Stimulated activated CD4-positive, alpha-beta T cell treated with anti-CD3 and anti-CD28 coated beads, Interleukin-1b, Interleukin-23, amount 100 ng/mL, for 1 hour (primary cell): Measurements from ENCODE around the gene MYL6B.
"Not testable (repeated sequence)": the region's sequence is repeated elsewhere in the genome, so short reads cannot be mapped to it uniquely, and the experiment has no call there.

Experiments used
- DNase-seq, 2 donors: peaks; one replicate each; pipeline ENCODE4 v3.0.0-alpha.2; 2020; ENCODE audit warnings: low read depth in 2 of 2

MYL6B gene

DNA sequence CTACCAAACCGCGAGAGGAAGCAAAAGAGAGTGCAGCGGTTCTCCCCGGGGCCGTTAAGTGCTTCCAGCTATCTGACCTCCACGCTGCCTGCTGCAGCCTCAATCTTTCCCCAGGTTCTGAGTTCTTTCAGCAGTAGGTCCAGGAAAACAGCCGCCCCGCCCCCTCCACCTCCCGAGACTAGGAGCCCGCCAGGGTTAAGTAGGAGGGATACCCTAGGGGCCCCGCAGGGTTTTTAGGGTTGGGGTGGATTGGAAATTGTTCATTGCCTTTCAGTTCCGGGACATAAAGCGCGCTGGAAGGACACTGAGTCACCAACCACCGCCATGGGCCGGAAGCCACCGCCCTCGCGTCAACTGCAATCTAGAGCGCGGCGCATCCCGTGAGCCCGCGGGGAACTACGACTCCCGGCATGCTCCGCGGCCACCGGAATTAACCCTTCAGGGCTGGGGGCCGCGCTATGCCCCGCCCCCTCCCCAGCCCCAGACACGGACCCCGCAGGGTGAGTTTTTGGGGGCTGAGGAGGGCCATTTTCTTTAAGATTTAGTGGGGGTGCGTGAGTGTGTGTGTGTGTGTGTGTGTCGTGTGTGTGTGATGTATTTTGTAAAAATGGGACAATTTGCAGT is at the start of gene MYL6B:
MYL6B (plus strand) TSS at position 456 of the 624 bp plus-strand sequence. CDS start 1,332 bp downstream, outside the sequence.
- DNase-seq: peak; percentile 81 to 83

DNA sequence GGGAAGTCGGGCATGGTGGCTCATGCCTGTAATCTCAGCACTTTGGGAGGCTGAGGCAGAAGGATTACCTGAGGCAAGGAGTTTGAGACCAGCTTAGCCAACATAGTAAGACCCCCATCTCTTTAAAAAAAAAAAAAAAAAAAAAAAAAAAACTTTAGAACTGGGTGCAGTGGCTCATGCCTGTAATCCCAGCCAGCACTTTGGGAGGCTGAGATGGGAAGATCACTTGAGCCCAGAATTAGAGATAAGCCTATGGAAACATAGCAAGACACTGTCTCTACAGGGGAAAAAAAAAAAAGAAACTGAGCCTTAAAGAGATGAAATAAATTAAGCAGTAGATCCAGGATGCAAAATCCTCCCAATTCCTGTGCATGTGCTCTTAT is 49.7 kb upstream of the MYL6B start:
- DNase-seq: no peak

DNA sequence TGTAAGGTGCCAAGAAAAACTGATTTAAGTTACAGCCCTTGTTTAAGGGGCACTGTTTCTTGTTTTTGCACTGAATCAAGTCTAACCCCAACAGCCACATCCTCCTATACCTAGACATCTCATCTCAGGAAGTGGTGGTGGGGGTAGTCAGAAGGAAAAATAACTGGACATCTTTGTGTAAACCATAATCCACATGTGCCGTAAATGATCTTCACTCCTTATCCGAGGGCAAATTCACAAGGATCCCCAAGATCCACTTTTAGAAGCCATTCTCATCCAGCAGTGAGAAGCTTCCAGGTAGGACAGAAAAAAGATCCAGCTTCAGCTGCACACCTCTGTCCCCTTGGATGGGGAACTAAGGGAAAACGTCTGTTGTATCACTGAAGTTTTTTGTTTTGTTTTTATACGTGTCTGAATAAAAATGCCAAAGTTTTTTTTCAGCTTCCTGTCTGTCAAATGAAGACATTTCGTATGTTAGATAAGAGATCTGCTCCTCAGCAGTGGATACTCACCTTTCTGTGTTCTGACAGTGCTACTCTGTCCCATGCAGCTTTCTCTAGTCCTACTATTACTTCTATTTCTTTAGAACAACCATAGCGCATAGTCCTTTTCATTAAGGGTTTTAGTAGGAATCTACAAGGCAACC is 49.2 kb upstream of the MYL6B start:
- DNase-seq: no peak

DNA sequence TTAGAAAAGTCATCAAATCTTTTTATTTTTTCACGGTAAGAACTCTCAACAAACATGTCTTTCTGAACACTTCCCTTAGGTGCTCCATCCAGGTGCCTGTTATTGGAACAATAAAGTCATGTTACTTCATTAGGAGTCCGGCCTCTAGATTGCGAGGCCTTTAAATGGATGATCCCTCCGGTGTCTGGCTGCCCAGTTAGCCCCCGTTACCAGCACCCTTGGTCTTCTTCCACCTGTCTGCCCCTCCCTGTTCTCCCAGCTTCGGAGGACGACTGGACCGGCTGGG is 48.6 kb upstream of the MYL6B start:
- DNase-seq: no peak

DNA sequence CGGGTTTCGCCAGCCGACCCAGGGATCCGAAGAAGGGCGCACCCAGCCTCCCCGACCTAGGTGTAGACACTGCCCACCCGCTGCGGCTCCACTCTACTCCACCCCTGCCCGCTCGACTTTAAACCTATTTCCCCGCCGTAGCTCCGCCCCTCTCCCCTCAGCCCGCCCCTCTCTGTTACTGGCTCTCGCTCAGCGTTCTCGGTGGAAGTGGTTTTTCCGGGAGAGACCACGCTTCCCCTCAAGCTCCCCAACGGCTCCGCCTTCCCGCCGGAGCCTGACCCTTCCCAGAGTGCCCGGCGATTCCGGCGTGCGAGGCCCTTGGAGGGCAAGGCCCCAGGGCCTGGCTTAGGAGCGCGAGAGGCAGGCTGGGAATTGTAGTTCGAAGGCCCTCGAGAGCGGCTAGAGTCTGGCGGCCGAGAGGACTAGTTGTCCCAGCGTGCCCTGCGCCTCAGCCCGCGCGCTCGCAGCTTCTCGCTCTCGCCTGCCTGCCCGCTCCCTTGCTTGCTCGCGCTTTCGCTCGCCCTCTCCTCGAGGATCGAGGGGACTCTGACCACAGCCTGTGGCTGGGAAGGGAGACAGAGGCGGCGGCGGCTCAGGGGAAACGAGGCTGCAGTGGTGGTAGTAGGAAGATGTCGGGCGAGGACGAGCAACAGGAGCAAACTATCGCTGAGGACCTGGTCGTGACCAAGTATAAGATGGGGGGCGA is 48.1 kb upstream of the MYL6B start, which contains the start of gene PA2G4:
PA2G4 (plus strand) TSS at position 451 of the 706 bp plus-strand sequence; CDS start at position 630, 179 bp downstream.
- DNase-seq: peak; percentile 90 to 95

DNA sequence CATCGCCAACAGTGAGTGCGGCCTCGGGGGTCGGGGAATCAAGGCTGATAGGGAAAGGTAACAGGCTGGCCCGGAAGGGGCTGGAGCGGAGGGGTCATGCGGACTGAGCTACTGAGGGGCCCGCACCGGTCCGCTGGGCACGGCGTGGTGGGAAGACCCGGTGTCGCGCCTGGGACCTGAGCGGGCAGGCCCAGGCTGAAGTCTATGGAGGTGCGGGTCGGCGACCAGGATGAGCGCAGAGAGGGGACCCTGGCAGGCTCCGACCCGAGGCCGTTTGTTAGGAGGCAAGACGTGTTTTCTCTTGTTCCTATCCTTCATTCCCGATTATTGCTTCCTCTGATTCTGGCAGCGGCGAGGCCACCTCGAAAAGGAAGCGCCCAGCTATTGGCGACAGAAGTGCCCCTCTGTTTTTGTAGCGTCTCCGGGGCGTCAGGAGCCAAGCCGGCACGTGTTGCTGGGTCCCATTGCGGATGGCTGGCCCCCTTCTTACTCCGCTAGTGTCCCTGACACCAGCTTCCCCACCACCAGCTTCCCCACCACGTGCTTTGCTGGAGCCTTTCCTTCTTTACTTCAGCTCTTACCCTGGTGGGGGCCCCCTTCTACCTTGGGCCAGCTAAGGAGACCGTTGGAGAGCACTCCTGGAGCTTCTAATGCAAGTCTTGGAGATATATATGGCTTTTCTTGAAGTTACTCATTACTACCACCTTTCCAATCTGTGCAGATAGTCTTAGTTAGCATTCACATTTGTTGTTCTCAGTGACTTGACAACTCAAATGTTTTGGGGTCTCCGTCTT is 47.4 kb upstream of the MYL6B start:
- no peak for DNase-seq

DNA sequence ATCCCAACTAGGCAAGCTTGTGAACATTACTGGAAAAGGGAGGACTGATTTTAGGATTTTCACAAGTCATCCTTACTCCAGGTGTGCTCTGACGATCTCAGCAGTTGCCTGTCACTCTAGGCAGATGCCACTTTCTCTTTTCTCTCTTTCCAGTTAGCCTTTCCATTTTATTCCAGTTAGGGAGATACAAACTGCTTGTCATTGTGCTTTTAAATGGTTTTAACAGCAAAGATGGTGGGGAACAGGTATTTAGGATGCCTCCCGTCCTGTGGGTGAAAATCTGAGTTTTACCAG is 46.8 kb upstream of the MYL6B start:
- DNase-seq: no peak

DNA sequence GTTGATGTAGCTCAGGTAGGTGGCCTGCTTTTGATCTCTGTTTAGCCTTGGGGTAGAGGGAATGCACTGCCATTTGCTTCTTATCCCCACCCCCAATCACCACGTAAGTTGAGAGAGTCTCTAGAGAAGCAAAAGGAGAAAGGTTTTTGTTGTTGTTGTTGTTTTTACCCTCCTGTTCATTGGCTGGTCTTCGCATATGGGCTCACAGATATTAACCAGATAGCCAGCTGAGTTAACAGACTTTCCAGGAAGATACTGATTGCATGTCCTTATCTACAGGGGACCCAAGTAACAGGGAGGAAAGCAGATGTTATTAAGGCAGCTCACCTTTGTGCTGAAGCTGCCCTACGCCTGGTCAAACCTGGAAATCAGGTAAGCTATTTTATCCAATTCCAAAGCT is 45.1 kb upstream of the MYL6B start:
- no peak for DNase-seq

DNA sequence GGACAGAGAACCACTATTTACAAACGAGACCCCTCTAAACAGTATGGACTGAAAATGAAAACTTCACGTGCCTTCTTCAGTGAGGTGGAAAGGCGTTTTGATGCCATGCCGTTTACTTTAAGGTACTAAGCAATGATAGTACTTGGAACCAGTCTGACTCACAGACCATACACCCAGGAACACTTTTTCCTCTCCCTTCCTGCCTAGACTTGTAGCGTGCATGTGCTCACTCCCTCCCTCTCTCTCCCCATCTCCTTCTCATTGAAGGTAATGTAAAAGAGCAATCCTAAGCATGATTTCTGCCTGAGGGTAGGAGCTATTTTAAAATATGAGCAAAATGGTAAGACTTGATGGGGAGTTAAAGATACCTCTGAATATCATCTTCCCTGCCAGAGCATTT is 41.8 kb upstream of the MYL6B start:
- DNase-seq: no peak

DNA sequence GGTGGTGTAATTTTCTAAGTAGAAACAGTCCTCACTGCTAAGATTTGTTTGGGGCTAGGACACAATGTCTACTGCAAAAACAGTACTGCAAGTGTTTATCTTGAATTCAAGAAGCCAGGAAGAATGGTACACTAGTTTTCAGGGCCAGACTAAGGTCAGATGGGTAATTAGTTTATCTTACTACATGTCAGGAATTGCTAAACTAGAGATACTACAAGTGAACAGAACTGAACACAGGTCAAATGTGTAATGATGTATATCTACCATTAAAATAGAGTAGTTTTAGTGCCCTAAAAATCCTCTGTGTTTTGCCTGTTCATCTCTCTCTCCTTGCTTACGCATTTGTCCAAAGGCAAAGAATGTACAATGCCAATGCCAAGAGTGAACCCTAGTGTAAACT is 38.3 kb upstream of the MYL6B start:
- no peak for DNase-seq

DNA sequence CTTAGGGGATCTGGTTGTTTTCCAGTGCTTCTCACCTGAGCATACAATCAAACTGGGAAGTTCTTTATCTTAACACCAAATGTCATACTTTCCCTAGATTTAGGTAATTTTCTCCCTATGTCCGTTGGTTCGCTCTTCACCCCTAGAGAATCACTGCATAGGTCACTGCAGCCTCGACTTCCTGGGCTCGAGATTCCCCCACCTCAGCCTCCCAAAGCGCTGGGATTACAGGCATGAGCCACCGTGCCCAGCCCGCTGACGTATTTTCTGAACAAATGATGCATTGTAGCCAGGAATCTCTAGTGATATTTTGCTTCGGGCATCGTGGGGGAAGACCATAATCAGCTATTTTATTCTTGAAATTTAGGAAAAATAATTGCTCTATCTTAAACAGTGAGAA is 37.1 kb upstream of the MYL6B start:
- no peak for DNase-seq

DNA sequence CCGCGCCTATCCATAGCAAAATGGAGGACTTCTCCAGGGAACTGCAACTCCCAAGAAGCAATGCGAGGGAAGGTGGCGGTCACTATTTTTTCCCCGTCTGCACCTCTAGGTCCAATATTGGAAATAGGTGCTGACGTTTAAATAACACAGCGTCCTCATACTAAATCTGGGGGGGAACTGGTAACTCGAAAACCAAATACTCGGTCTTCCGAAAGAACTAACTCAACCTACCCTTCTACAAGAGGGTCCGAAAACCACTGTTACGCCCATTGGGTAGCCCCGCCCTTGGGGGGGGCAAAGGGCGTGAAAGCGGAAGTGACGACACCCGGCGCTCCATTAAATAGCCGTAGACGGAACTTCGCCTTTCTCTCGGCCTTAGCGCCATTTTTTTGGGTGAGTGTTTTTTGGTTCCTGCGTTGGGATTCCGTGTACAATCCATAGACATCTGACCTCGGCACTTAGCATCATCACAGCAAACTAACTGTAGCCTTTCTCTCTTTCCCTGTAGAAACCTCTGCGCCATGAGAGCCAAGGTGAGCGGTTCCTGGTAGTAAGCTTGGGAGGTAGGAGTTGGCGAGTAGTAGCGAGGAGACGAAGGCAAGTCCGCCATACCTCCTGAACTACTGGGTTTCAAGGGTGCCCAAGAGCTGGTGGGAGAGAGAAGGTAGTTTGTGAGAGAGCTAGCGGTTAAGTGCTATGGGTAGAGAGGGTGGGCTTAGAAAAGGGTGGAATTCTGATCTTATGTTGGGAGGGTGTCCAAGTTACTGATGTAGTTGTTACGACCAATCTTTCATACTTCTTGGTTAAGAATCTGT is 35.9 kb upstream of the MYL6B start, which contains the start of gene RPL41:
RPL41 (plus strand) TSS at position 367 of the 815 bp plus-strand sequence.
- DNase-seq: peak; percentile 85 to 96

DNA sequence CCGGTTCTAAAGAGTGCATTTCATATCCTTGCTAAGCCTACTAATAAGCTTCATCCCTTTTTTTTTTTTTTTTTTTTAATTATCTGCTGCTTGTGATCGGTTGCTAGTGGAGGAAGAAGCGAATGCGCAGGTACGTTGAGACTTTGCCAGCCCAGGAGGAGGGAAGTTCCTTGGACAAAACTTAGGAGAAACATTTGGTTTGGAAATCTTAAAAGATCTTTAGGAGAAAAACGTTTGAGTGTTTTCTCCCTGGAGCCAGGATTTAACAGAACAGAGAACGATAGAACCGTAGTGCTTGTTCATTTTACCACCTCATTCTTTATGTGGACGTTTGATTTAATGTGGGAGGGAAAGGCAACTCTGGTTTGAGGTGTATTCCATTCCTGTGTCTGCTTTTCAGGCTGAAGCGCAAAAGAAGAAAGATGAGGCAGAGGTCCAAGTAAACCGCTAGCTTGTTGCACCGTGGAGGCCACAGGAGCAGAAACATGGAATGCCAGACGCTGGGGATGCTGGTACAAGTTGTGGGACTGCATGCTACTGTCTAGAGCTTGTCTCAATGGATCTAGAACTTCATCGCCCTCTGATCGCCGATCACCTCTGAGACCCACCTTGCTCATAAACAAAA is 35.2 kb upstream of the MYL6B start:
- DNase-seq: not testable (repeated sequence)

DNA sequence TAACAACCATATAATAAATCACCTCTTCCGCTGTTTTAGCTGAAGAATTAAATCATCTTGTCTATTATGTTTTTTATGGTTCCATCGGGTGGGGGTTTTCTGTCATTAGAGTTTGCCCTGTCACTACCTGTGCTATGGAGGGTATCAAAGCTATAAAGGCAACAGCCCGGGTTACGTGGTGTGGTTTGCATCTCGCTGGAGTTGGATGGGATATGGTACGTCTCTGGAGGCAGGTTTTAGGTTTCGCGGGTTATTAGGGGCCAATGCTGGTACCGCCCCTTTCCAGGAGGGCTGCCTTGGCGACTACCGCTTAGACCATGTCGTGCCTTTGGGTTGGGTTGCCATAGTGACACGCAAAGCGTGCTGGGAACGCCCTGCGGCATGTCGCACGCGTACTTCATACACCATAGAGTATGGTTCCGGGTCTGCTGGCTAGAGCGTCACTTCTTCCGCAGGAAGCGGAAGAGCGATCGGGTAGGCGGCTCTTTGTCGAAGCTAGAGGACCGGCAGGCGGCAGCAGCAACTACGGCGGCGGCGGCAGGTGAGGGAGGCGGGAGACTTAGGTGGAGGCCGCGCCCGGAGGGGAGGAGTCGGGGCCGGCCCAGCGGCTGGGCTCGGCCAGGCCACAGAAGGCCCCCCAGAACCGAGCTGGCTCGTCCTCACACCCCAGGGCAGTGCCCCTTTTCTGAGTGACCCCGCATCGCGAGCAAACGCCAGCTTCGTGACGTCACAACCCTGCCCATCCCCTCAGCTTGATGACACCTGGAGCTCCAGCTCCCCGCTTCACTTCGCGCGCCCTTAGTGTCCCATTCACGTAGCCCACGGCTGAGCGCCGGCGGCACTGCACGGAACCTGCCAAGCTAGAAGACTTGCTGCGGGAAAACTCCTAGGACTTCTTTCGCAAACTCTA is 34.4 kb upstream of the MYL6B start, which contains the start of gene ZC3H10:
ZC3H10 (plus strand) TSS at position 489 of the 910 bp plus-strand sequence. CDS start 2,297 bp downstream, outside the sequence.
- DNase-seq: peak; percentile 90 to 92

DNA sequence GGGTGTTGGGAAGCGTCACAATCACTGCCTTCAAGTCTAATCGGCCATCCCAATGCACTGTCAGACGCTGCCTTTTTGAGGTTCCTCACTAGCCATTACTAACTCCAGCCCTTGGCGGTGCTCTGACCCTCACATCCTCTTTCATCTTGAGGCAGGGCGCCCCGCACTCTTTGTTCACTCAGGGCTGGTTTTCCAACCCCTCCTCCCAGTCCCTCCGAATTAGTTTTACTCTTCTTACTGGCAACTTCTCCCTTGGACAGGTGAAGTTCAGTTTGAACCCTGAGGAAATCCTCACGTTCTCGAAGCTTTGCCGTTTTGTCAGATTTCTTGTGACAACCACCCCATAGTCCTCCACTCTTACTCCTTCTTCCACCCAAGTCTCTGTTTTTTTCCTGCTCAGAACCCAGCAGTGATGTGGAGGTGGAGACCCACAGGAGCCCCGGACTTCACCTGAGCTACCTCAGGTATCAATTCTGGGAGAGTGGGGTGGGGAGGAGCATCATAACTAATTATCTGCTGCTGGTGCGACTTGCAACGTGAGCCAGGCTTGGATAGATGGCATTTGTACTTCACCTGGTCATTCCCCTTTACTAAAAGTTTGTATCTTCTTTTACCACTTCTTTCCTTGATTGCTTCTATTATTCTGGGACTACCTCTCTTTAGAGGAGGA is 33.6 kb upstream of the MYL6B start:
- DNase-seq: no peak

DNA sequence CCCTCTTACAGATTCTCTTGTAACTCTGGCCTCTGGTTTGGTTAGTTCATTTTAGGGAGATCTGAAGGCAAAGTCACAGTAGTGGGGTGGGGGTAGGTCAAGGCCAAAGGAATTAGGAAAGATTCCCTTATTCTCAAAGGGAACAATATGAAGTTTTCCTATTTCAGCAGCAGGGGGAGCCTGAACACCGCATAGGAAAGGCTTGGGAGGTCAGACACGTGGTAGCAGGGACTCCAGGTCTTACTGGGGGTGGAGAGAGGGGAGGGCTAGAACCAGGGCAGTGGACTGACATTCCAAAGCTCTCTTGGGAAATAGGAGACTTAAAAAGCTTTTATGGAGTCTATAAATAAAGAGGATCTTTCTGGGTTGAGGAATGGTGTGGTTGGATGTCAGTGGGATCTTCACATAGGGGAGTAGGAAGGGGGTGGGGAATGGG is 33.0 kb upstream of the MYL6B start:
- DNase-seq: no peak

DNA sequence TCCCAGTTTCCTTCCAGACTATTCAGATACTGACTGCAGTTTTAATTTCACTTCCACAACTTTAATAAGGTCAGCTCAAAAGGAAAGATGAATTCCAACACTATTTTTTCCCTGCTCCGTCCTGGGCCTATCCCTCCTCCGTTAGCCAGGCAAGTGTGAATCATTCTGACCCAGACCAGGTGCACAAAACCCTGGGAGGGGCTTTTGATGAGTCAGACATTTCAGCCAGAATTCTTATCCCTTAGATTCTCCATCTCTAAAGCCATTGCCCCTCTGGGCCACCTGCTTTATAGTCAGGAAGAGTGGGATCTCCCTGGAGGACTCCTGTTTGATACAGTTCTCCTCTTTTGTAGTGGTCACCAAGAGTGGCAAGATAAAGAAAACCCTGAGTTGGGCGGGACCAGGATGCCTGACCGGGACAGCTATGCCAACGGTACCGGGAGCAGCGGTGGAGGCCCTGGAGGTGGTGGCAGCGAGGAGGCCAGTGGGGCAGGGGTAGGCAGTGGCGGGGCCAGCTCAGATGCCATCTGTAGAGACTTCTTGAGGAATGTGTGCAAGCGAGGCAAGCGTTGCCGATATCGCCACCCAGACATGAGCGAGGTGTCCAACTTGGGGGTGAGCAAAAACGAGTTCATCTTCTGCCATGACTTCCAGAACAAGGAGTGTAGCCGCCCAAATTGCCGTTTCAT is 32.1 kb upstream of the MYL6B start:
- DNase-seq: no peak

DNA sequence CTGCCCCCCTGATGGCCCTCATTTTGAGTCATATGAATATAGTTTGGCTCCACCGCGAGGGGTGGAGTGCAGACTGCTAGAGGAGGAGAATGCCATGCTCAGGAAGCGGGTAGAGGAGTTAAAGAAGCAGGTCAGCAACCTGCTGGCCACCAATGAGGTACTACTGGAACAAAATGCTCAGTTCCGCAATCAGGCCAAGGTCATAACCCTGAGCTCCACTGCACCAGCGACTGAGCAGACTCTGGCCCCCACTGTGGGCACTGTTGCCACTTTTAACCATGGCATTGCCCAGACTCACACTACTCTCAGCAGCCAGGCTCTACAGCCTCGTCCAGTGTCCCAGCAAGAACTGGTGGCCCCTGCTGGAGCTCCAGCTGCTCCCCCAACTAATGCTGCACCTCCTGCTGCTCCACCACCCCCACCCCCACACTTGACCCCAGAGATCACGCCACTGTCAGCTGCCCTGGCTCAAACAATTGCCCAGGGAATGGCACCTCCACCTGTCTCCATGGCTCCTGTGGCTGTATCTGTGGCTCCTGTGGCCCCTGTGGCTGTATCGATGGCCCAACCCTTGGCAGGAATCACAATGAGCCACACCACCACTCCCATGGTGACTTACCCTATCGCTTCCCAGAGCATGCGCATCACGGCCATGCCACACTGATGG is 31.1 kb upstream of the MYL6B start:
- DNase-seq: no peak
